ENCODE measurements around the gene IL1A. TPM values are rescaled to one million over a fixed set of nuclear protein-coding genes. Genes with fewer than 3 reads are reported as not detected.

The IL1A gene
- total and polyA plus RNA-seq, 9 of the 15 experiments (the other 6 are each of a cell fraction or from before 2014, with no cell fraction given) = 0.03 to 0.27 (median 0.14) TPM; not detected in 2

- Histone ChIP-seq H3K79me2 (ENCODE audit: control insufficient read depth, insufficient read depth, low read length) (no peaks in the 10 kb centered on the region), H3K9ac (ENCODE audit: insufficient read depth in 1 of 2, low read depth in 2 of 2, low read length in 2 of 2) (no peak overlapping the region), H2AFZ (ENCODE audit: low read depth, low read length) (no peak overlapping the region), H3K4me1 (replicated peaks in 1 of 2; ENCODE audit: control insufficient read depth in 2 of 2, insufficient read depth in 2 of 2, low read length in 2 of 2) (peaks cover 3 to 9% of the 10 kb centered on the region in 2 experiments; a peak in 2 of 5 replicates), H3K9me1 (ENCODE audit: control insufficient read depth, insufficient read depth, low read length) (no peaks in the 10 kb centered on the region), H3K27me3 (ENCODE audit: control insufficient read depth in 2 of 2, insufficient read depth in 2 of 2, low read length in 2 of 2) (peaks cover 0 to 9% of the 10 kb centered on the region in 2 experiments; a peak in 1 of 5 replicates), H3K27ac (ENCODE audit: extremely low read depth, low read depth, low read length) (no peak overlapping the region), H4K20me1 (replicated peaks; ENCODE audit: control insufficient read depth, insufficient read depth, low read length) (no peaks in the 10 kb centered on the region), H3K9me3 (replicated peaks; ENCODE audit: control insufficient read depth, insufficient read depth, low read depth, low read length) (no peaks in the 10 kb centered on the region), H3K4me2 (ENCODE audit: insufficient read depth, low read length) (no peak overlapping the region), H3K36me3 (ENCODE audit: control insufficient read depth, insufficient read depth, low read length) (no peaks in the 10 kb centered on the region), H3K4me3 (no peak overlapping the region)
- no peak for ATAC-seq
- POLR2A ChIA-PET = no interaction called here
- intact Hi-C loops (cut with micrococcal nuclease) = no loop called here
- TF ChIP-seq BDP1 (IDR thresholded peaks at IDR 0.05; ENCODE audit: insufficient read depth, insufficient read length) (no peak), ELF2 (CRISPR knock-in tag; IDR thresholded peaks at IDR 0.05) (no peak), EP400 (IDR thresholded peaks at IDR 0.05) (no peak), MEF2D (tag; conservative IDR thresholded peaks at IDR 0.05; ENCODE audit: low read depth) (no peak), ATF4 (CRISPR knock-in tag; IDR thresholded peaks at IDR 0.05) (no peak), ZNF766 (CRISPR knock-in tag; conservative IDR thresholded peaks at IDR 0.05) (no peak)
- in situ Hi-C loops (cut with MboI) = no loop called here
- no peak for DNase-seq (ENCODE audit: extremely low read depth in 1 of 4, low spot score in 3 of 4)
- CTCF ChIA-PET (ENCODE audit: low intra/inter-chr PET ratio) = no interaction called here
- no peak for FAIRE-seq
- WGBS (ENCODE audit: insufficient coverage, low coverage, missing lambda C conversion rate) = 60% methylated on average over 3 of the region's 3 CpGs
- no TSS peak for BruUV-seq (replicated peaks)
Observed at GRCh38 chr2:112827009-112827408, 42.7 kb upstream of the IL1A start.

Data from K562 (cell line).